ENCODE measurements around the gene TNNT2. TPM values are rescaled to one million over a fixed set of nuclear protein-coding genes. Genes with fewer than 3 reads are reported as not detected.

TNNT2 gene
- total and polyA plus RNA-seq, 2 donors (not counting 1 experiment from before 2014, with no cell fraction given) = not detected

DNA sequence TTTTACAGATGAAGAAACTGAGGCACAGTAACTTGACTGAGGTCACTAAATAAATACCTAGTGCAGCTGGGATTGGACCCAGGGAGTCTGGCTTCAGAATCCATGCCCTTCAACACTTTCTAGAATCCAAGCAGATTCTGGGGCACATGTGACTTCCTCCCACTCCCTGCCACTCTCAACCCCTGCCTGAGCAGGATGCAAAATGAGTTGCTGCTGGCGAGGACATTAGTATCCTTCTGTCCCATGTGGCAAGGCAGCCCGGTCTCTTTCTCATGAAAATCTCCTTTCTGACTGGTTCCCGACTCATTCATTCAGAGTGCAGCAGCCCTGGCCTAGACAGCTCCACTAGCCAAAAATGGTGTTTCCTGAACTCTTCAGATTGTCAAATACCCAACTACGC, 28.4 kb downstream of the TNNT2 start:
- H3K27ac ChIP-seq (ENCODE audit: low read length in 2 of 2) = no peak overlapping the region
- POLR2A ChIA-PET = no interaction called here
- H2AFZ ChIP-seq (ENCODE audit: insufficient read depth, low read depth, low read length, poor library complexity, severe bottlenecking) = no peak overlapping the region
- peaks cover 0 to 7% (median 2%) of the 10 kb centered on the region in 4 experiments for H3K27me3 ChIP-seq (replicated peaks in 1 of 4; ENCODE audit: control extremely low read depth in 1 of 4, control insufficient read depth in 3 of 4, insufficient read depth in 4 of 4, low read length in 3 of 4)
- no peak overlapping the region for H3K4me2 ChIP-seq (replicated peaks; ENCODE audit: low read depth, low read length, poor library complexity, severe bottlenecking)
- CTCF ChIA-PET = no interaction called here
- no peaks in the 10 kb centered on the region for H4K20me1 ChIP-seq (ENCODE audit: control insufficient read depth, insufficient read depth, low read length, poor library complexity, severe bottlenecking)
- H3K4me3 ChIP-seq (ENCODE audit: control extremely low read depth in 1 of 5, extremely low read depth in 1 of 5, insufficient read depth in 1 of 5, low read depth in 2 of 5, low read length in 4 of 5) = no peak overlapping the region
- no peaks in the 10 kb centered on the region for H3K36me3 ChIP-seq (replicated peaks in 1 of 2; ENCODE audit: control extremely low read depth in 1 of 2, control insufficient read depth in 1 of 2, extremely low read depth in 1 of 2, insufficient read depth in 2 of 2, low read length in 1 of 2)
- Mint-ChIP-seq H3K4me3 (no peak overlapping the region), H3K4me1 (no peaks in the 10 kb centered on the region), H3K27me3 (peaks cover 42% of the 10 kb centered on the region), H3K27ac (no peak overlapping the region), H3K9me3 (ENCODE audit: insufficient read depth) (no peaks in the 10 kb centered on the region)
- TF ChIP-seq, protein P1, sequence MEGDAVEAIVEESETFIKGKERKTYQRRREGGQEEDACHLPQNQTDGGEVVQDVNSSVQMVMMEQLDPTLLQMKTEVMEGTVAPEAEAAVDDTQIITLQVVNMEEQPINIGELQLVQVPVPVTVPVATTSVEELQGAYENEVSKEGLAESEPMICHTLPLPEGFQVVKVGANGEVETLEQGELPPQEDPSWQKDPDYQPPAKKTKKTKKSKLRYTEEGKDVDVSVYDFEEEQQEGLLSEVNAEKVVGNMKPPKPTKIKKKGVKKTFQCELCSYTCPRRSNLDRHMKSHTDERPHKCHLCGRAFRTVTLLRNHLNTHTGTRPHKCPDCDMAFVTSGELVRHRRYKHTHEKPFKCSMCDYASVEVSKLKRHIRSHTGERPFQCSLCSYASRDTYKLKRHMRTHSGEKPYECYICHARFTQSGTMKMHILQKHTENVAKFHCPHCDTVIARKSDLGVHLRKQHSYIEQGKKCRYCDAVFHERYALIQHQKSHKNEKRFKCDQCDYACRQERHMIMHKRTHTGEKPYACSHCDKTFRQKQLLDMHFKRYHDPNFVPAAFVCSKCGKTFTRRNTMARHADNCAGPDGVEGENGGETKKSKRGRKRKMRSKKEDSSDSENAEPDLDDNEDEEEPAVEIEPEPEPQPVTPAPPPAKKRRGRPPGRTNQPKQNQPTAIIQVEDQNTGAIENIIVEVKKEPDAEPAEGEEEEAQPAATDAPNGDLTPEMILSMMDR (IDR thresholded peaks at IDR 0.05) = no peak
- TF ChIP-seq EZH2 (IDR thresholded peaks at IDR 0.05; ENCODE audit: borderline replicate concordance, insufficient read depth, low read depth, low read length, poor library complexity, severe bottlenecking) = no peak
- peaks cover 0 to 2% (median 0%) of the 10 kb centered on the region in 3 donors for H3K9me3 ChIP-seq (ENCODE audit: control extremely low read depth in 1 of 3, control insufficient read depth in 2 of 3, insufficient read depth in 1 of 3, low read length in 2 of 3)
- DNase-seq (no peak), ATAC-seq (ENCODE audit: low read depth) (no peak)
- no peak overlapping the region for H3K9ac ChIP-seq (ENCODE audit: low read length)
- H3K79me2 ChIP-seq (ENCODE audit: control insufficient read depth, insufficient read depth, low read length) = no peaks in the 10 kb centered on the region
- H3K4me1 ChIP-seq (ENCODE audit: control insufficient read depth in 2 of 2, insufficient read depth in 2 of 2, low read length in 2 of 2) = no peaks in the 10 kb centered on the region
- intact Hi-C loops (cut with micrococcal nuclease) = no loop called here
- 82% methylated on average over 3 of the region's 4 CpGs for WGBS (ENCODE audit: insufficient coverage)

DNA sequence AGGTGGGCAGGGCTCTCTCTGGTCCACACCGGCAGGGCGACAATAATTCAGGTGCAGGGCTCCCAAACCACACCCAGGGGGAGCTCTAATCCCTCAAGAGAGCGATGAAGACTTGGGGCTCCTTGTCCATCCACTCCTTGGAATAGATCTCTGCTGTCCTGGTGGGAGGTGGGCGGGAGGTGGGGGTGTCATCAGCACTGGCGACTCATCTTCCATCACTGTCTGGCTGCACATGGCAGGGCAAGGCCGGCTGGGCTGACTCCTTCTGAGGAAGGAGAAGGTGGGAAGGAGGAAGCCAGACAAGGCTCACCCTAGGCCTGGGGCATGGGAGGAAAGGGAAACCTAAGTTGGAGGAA, 29.3 kb downstream of the TNNT2 start:
- DNase-seq (no peak), ATAC-seq (ENCODE audit: low read depth) (no peak)
- Mint-ChIP-seq H3K4me3 (no peak overlapping the region), H3K4me1 (no peaks in the 10 kb centered on the region), H3K27ac (no peak overlapping the region), H3K9me3 (ENCODE audit: insufficient read depth) (no peaks in the 10 kb centered on the region), H3K27me3 (peaks cover 42% of the 10 kb centered on the region)
- Histone ChIP-seq H4K20me1 (ENCODE audit: control insufficient read depth, insufficient read depth, low read length, poor library complexity, severe bottlenecking) (no peaks in the 10 kb centered on the region), H3K4me2 (replicated peaks; ENCODE audit: low read depth, low read length, poor library complexity, severe bottlenecking) (no peak overlapping the region), H3K4me3 (ENCODE audit: control extremely low read depth in 1 of 5, extremely low read depth in 1 of 5, insufficient read depth in 1 of 5, low read depth in 2 of 5, low read length in 4 of 5) (no peak overlapping the region), H3K79me2 (ENCODE audit: control insufficient read depth, insufficient read depth, low read length) (no peaks in the 10 kb centered on the region), H3K4me1 (ENCODE audit: control insufficient read depth in 2 of 2, insufficient read depth in 2 of 2, low read length in 2 of 2) (no peaks in the 10 kb centered on the region), H3K9me3 (ENCODE audit: control extremely low read depth in 1 of 3, control insufficient read depth in 2 of 3, insufficient read depth in 1 of 3, low read length in 2 of 3) (peaks cover 0 to 3% (median 0%) of the 10 kb centered on the region in 3 donors), H3K9ac (ENCODE audit: low read length) (no peak overlapping the region), H3K27me3 (replicated peaks in 1 of 4; ENCODE audit: control extremely low read depth in 1 of 4, control insufficient read depth in 3 of 4, insufficient read depth in 4 of 4, low read length in 3 of 4) (peaks cover 0 to 10% (median 4%) of the 10 kb centered on the region in 4 experiments), H3K36me3 (replicated peaks in 1 of 2; ENCODE audit: control extremely low read depth in 1 of 2, control insufficient read depth in 1 of 2, extremely low read depth in 1 of 2, insufficient read depth in 2 of 2, low read length in 1 of 2) (no peaks in the 10 kb centered on the region), H3K27ac (ENCODE audit: low read length in 2 of 2) (no peak overlapping the region), H2AFZ (ENCODE audit: insufficient read depth, low read depth, low read length, poor library complexity, severe bottlenecking) (no peak overlapping the region)
- WGBS (ENCODE audit: insufficient coverage) = 12% methylated on average over 5 of the region's 6 CpGs
- ChIA-PET CTCF (no interaction called here), POLR2A (no interaction called here)
- intact Hi-C loops (cut with micrococcal nuclease) = no loop called here
- TF ChIP-seq, protein P1 (IDR thresholded peaks at IDR 0.05) = peak; percentile 40
- TF ChIP-seq EZH2 (IDR thresholded peaks at IDR 0.05; ENCODE audit: borderline replicate concordance, insufficient read depth, low read depth, low read length, poor library complexity, severe bottlenecking) = no peak

Measured in B cell (primary cell).